SH-SY5Y (cell line): ENCODE data around the gene BDKRB2.

Experiments
- GATA2 ChIP-seq: IDR thresholded peaks from 2 replicates; pipeline ENCODE4 v1.6.1; 2011; ENCODE audit warnings: mild to moderate bottlenecking, low read depth, low read length
- GATA3 ChIP-seq: IDR thresholded peaks from 2 replicates; pipeline ENCODE4 v1.6.1; 2011; ENCODE audit warnings: low read depth, mild to moderate bottlenecking, low read length, moderate library complexity

The BDKRB2 gene

GRCh38 chr14:96216627-96217026, 12.0 kb downstream of the BDKRB2 start:
- TF ChIP-seq GATA2 (no peak), GATA3 (no peak)

GRCh38 chr14:96217376-96217913, 12.8 kb downstream of the BDKRB2 start:
- no peak for TF ChIP-seq GATA2
- no peak for TF ChIP-seq GATA3

GRCh38 chr14:96221109-96221650, 16.5 kb downstream of the BDKRB2 start:
- TF ChIP-seq GATA3 (no peak), GATA2 (no peak)

- TF ChIP-seq GATA2 (no peak), GATA3 (no peak)
Measured at GRCh38 chr14:96221841-96222240, 17.2 kb downstream of the BDKRB2 start.

- TF ChIP-seq GATA2: no peak
Measured at GRCh38 chr14:96224480-96225096, 19.9 kb downstream of the BDKRB2 start.

GRCh38 chr14:96225213-96225612, 20.6 kb downstream of the BDKRB2 start:
- no peak for TF ChIP-seq GATA3
- TF ChIP-seq GATA2: no peak

GRCh38 chr14:96225745-96226151, 21.1 kb downstream of the BDKRB2 start:
- TF ChIP-seq GATA3 (no peak), GATA2 (no peak)

- TF ChIP-seq GATA3 (no peak), GATA2 (no peak)
Measured at GRCh38 chr14:96227428-96227827, 22.8 kb downstream of the BDKRB2 start.

GRCh38 chr14:96229315-96229714, 24.7 kb downstream of the BDKRB2 start:
- TF ChIP-seq GATA2: no peak
- TF ChIP-seq GATA3: no peak

- TF ChIP-seq GATA3 (no peak), GATA2 (no peak)
Measured at GRCh38 chr14:96231056-96231455, 26.4 kb downstream of the BDKRB2 start.

GRCh38 chr14:96231526-96232130, 27.0 kb downstream of the BDKRB2 start:
- TF ChIP-seq GATA2: no peak
- no peak for TF ChIP-seq GATA3

- TF ChIP-seq GATA2 (no peak), GATA3 (no peak)
Measured at GRCh38 chr14:96232506-96232905, 27.9 kb downstream of the BDKRB2 start.

GRCh38 chr14:96233661-96234060, 29.0 kb downstream of the BDKRB2 start:
- no peak for TF ChIP-seq GATA2
- TF ChIP-seq GATA3: no peak

- no peak for TF ChIP-seq GATA3
- TF ChIP-seq GATA2: no peak
Measured at GRCh38 chr14:96235426-96235825, 30.8 kb downstream of the BDKRB2 start.

- TF ChIP-seq GATA3: no peak
- no peak for TF ChIP-seq GATA2
Measured at GRCh38 chr14:96237641-96238040, 33.0 kb downstream of the BDKRB2 start.
